B cell (primary cell): Measurements from ENCODE around the gene DHRS7B. TPM values are rescaled to one million over a fixed set of nuclear protein-coding genes. Genes with fewer than 3 reads are reported as not detected.

Source experiments
- ATAC-seq: fragments of 200-7000 bp; cut with Tn5 transposase; one replicate; pipeline ENCODE4 v1.10.0; 2021; ENCODE audit warnings: low read depth, mild to moderate bottlenecking, moderate number of reproducible peaks, moderate library complexity
- CTCF ChIA-PET: fragments of 350-600 bp; sonication (Branson Sonifier 250); formaldehyde crosslinking; loops from one replicate; lab custom pipeline; 2021; ENCODE audit warnings: antibody characterized with exemption, inconsistent platforms; lab: Charles Lee
- POLR2A ChIA-PET: fragments of 350-600 bp; sonication (Branson Sonifier 250); formaldehyde crosslinking; loops from one replicate; lab custom pipeline; 2021; ENCODE audit warnings: antibody characterized with exemption; lab: Charles Lee
- DNase-seq: peaks from one replicate; pipeline ENCODE4 v3.0.0; 2013
- H2AFZ ChIP-seq: 2 replicates; pipeline ENCODE4 v1.6.1; 2012; ENCODE audit warnings: mild to moderate bottlenecking, low read depth, low read length; ENCODE audit not compliant: insufficient read depth, poor library complexity, severe bottlenecking
- H3K27ac ChIP-seq, 2 donors: 1 replicate in 1 of 2; 2 replicates in 1 of 2; pipeline ENCODE4 v1.5.1; 2012 to 2013; ENCODE audit warnings: low read length in 2 of 2, mild to moderate bottlenecking in 2 of 2, moderate library complexity in 1 of 2
- H3K27me3 ChIP-seq, 4 experiments: fragments of 200-600 bp in 1 of 4; sonication (generic) in 1 of 4; replicated peaks in 1 of 4; 1 replicate in 2 of 4; 2 replicates in 2 of 4; pipeline versions ENCODE4 v1.6.1 to v1.7.0; 2013 to 2016; ENCODE audit warnings: low read length in 3 of 4, mild to moderate bottlenecking in 2 of 4, mixed read lengths in 1 of 4, moderate library complexity in 1 of 4; ENCODE audit not compliant: insufficient read depth in 4 of 4, control insufficient read depth in 3 of 4; ENCODE audit errors: control extremely low read depth in 1 of 4
- H3K36me3 ChIP-seq, 2 experiments: replicated peaks in 1 of 2; 1 replicate in 1 of 2; 2 replicates in 1 of 2; pipeline versions ENCODE4 v1.6.1 to v1.7.1; 2013; ENCODE audit warnings: low read length in 1 of 2; ENCODE audit not compliant: insufficient read depth in 2 of 2, control insufficient read depth in 1 of 2; ENCODE audit errors: control extremely low read depth in 1 of 2, extremely low read depth in 1 of 2
- H3K4me1 ChIP-seq, 2 donors: fragments of 200-600 bp in 1 of 2; sonication (generic) in 1 of 2; 1 replicate in 1 of 2; 2 replicates in 1 of 2; pipeline versions ENCODE4 v1.5.1 to v1.6.1; 2013 to 2017; ENCODE audit warnings: low read length in 2 of 2; ENCODE audit not compliant: control insufficient read depth in 2 of 2, insufficient read depth in 2 of 2
- H3K4me2 ChIP-seq: replicated peaks from 2 replicates; pipeline ENCODE3; 2012; ENCODE audit warnings: mild to moderate bottlenecking, low read depth, low read length; ENCODE audit not compliant: poor library complexity, severe bottlenecking
- H3K4me3 ChIP-seq, 5 experiments: fragments of 200-600 bp in 1 of 5; sonication (generic) in 1 of 5; 1 replicate in 3 of 5; 2 replicates in 2 of 5; pipeline versions ENCODE4 v1.5.1 to v1.7.0; 2011 to 2016; ENCODE audit warnings: low read length in 4 of 5, mild to moderate bottlenecking in 4 of 5, low read depth in 2 of 5, control low read depth in 1 of 5, moderate library complexity in 1 of 5; ENCODE audit not compliant: insufficient read depth in 1 of 5; ENCODE audit errors: control extremely low read depth in 1 of 5, extremely low read depth in 1 of 5
- H3K79me2 ChIP-seq: fragments of 200-600 bp; sonication (generic); one replicate; pipeline ENCODE4 v1.6.0; 2016; ENCODE audit warnings: low read length; ENCODE audit not compliant: control insufficient read depth, insufficient read depth
- H3K9ac ChIP-seq: fragments of 200-600 bp; sonication (generic); 2 replicates; pipeline ENCODE4 v1.6.1; 2017; ENCODE audit warnings: mild to moderate bottlenecking, low read length, moderate library complexity
- H3K9me3 ChIP-seq, 3 donors: one replicate each; pipeline versions ENCODE4 v1.6.1 to v1.7.1; 2013; ENCODE audit warnings: low read length in 2 of 3; ENCODE audit not compliant: control insufficient read depth in 2 of 3, insufficient read depth in 1 of 3; ENCODE audit errors: control extremely low read depth in 1 of 3
- H4K20me1 ChIP-seq: 2 replicates; pipeline ENCODE4 v1.6.0; 2012; ENCODE audit warnings: mild to moderate bottlenecking, low read length; ENCODE audit not compliant: insufficient read depth, control insufficient read depth, poor library complexity, severe bottlenecking
- H3K27ac Mint-ChIP-seq: one replicate; pipeline ENCODE4 v1.8.0; 2021; ENCODE audit warnings: mixed read lengths
- H3K27me3 Mint-ChIP-seq: one replicate; pipeline ENCODE4 v1.8.0; 2021; ENCODE audit warnings: mixed read lengths
- H3K4me1 Mint-ChIP-seq: one replicate; pipeline ENCODE4 v1.8.0; 2021; ENCODE audit warnings: mixed read lengths
- H3K4me3 Mint-ChIP-seq: one replicate; pipeline ENCODE4 v1.8.0; 2021; ENCODE audit warnings: mixed read lengths
- H3K9me3 Mint-ChIP-seq: one replicate; pipeline ENCODE4 v1.8.0; 2022; ENCODE audit warnings: mixed read lengths; ENCODE audit not compliant: insufficient read depth
- EZH2 ChIP-seq: IDR thresholded peaks from 2 replicates; pipeline ENCODE4 v1.6.1; 2012; ENCODE audit warnings: borderline replicate concordance, low read depth, mild to moderate bottlenecking, moderate library complexity, low read length; ENCODE audit not compliant: insufficient read depth, poor library complexity, severe bottlenecking
- WGBS: methylation state at CpG from one replicate; pipeline ENCODE4 v1.1.5; 2013; ENCODE audit warnings: missing lambda C conversion rate; ENCODE audit not compliant: insufficient coverage; 5-methylcytosine and 5-hydroxymethylcytosine counted together
- intact Hi-C: fragments of 100-400 bp; cut with micrococcal nuclease; formaldehyde crosslinking; loops from one replicate; pipeline ENCODE4 v1.10.0; 2022
- polyA plus RNA-seq: library from polyadenylated mRNA; depleted of rRNA; stranded (reverse); fragments of >200 nt; gene quantifications from 2 replicates; pipeline ENCODE4 v1.2.3, GENCODE V29; 2012
- total RNA-seq, 2 donors: library from RNA; stranded (reverse); fragments of 120-200 nt in 1 of 2; gene quantifications; 1 replicate in 1 of 2; 2 replicates in 1 of 2; pipeline versions ENCODE4 v1.2.3 to v1.2.4, GENCODE V29; 2013 to 2022
- TF ChIP-seq, protein P1 (sequence below): fragments of 200-600 bp; IDR thresholded peaks from one replicate; pipeline ENCODE4 v1.8.0; 2022; ENCODE audit warnings: antibody characterized with exemption, mild to moderate bottlenecking

The DHRS7B gene
- total and polyA plus RNA-seq, 2 donors (not counting 1 experiment from before 2014, with no cell fraction given): 8.2 to 13.4 TPM

DNA sequence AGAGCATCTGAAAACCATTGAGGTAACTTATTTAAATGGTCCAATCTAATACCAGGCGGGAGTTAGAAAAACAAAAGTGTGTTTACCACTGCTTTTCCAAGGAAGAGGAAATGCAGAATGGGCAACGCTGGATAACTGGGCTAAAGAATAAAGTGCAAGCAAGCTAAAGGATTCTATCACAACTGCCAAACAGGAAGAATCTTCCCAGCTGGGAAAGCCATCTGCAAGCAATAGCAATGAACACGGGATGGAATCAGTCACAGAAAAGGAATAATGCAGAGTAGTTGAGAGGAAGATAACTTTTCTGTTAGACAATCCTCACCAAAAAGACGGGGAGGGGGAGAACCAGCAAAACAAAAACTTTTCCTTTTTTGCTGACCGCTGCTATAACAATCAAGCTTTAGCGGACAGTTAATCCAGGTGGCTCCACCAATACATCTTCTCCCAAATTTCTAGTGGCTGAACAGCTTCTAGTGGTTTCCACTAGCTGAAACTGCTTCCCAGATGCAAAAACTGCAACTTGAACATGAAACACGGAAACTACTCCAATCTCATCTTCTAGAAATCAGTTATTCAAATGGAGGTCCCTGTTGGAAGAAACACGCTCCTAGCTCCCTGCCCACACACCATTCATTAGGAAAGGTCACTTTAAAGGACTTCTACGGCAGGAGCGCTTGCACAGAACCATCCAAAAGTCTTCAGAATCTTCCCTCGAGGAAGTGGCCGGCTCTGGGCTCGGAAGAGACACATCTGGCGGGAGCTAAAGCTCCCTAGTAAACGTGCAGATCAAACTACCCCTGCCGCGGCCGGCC, 86.3 kb downstream of the DHRS7B start:
- Mint-ChIP-seq H3K4me1 (peaks cover 52% of the 10 kb centered on the region), H3K27ac (peak overlapping the region; percentile 76), H3K27me3 (no peaks in the 10 kb centered on the region), H3K9me3 (no peaks in the 10 kb centered on the region), H3K4me3 (peak overlapping the region; percentile 93)
- DNase-seq (no peak), ATAC-seq (no peak)
- ChIA-PET CTCF (interaction anchor here (0.7 to 1.7 kb wide), 5 partner anchors 24 to 299 kb away, joined by 3 to 6 read pairs (median 3); no protein-coding TSS in a partner anchor), POLR2A (interaction anchor here (0.5 to 1.6 kb wide), 3 partner anchors 40 to 1566 kb away, joined by 3 to 4 read pairs (median 4); partner anchors contain the start of gene NATD1)
- peaks cover 59% of the 10 kb centered on the region for H4K20me1 ChIP-seq
- intact Hi-C loops: no loop called here
- WGBS: 15% methylated on average over 16 of the region's 18 CpGs
- TF ChIP-seq, protein P1, sequence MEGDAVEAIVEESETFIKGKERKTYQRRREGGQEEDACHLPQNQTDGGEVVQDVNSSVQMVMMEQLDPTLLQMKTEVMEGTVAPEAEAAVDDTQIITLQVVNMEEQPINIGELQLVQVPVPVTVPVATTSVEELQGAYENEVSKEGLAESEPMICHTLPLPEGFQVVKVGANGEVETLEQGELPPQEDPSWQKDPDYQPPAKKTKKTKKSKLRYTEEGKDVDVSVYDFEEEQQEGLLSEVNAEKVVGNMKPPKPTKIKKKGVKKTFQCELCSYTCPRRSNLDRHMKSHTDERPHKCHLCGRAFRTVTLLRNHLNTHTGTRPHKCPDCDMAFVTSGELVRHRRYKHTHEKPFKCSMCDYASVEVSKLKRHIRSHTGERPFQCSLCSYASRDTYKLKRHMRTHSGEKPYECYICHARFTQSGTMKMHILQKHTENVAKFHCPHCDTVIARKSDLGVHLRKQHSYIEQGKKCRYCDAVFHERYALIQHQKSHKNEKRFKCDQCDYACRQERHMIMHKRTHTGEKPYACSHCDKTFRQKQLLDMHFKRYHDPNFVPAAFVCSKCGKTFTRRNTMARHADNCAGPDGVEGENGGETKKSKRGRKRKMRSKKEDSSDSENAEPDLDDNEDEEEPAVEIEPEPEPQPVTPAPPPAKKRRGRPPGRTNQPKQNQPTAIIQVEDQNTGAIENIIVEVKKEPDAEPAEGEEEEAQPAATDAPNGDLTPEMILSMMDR: no peak
- TF ChIP-seq EZH2: no peak
- H3K9ac ChIP-seq: peak overlapping the region; percentile 97
- H2AFZ ChIP-seq: peak overlapping the region; percentile 99
- H3K27ac ChIP-seq: peak overlapping the region in 1 of 2 donors; percentile 91
- no peaks in the 10 kb centered on the region for H3K9me3 ChIP-seq
- H3K4me2 ChIP-seq: peak overlapping the region; percentile 94
- peak overlapping the region; percentile 64 to 99 (median 89) for H3K4me3 ChIP-seq
- peaks cover 89% of the 10 kb centered on the region for H3K79me2 ChIP-seq
- H3K36me3 ChIP-seq: peaks cover 0 to 27% of the 10 kb centered on the region in 2 experiments
- H3K27me3 ChIP-seq: no peaks in the 10 kb centered on the region
- H3K4me1 ChIP-seq: peaks cover 31 to 37% of the 10 kb centered on the region in 2 donors
